SW 1271 (cell line): Measurements from ENCODE around the gene GLB1L3.

ENCODE experiments used
- DNase-seq, 2 experiments: peaks; one replicate each; lab custom pipeline; 2025; lab: John Stamatoyannopoulos, UW

Gene GLB1L3

DNA sequence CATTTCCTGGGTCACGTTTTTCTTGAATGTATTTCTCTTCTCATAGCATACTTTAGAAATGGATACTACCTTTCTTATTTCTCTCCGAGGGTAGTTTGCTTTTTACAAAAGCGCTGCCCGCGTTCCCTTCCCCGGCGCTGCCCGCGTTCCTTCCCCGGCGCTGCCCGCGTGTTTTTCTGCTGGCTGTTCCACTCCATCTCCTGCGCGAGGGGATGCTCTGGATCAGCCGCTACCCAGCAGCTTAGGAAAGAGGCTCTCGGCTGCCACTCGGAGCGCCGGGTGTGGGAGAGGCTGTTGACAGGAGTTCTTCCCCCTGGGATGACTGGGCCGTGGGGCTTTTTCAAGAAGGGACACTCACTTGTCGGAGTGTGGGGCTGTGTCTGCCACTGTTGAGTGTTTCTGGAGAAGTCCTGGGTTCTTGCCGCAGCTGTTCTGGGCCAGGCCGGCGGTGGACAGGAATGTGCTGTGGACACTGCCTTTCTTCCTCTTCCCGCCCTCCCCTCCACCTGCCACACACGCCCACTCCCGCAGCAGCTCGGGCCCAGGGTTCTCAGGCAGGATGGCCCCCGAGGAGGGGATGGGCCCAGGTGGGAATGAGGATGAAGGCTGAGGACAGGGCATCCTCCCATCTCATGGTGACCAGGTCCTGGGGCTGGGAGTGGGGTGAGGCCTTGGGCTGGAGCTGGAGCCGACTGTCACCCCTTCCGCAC is 86.2 kb downstream of the GLB1L3 start:
- no peak for DNase-seq

- no peak for DNase-seq
Observed at GRCh38 chr11:134363161-134363560, 87.0 kb downstream of the GLB1L3 start.

DNA sequence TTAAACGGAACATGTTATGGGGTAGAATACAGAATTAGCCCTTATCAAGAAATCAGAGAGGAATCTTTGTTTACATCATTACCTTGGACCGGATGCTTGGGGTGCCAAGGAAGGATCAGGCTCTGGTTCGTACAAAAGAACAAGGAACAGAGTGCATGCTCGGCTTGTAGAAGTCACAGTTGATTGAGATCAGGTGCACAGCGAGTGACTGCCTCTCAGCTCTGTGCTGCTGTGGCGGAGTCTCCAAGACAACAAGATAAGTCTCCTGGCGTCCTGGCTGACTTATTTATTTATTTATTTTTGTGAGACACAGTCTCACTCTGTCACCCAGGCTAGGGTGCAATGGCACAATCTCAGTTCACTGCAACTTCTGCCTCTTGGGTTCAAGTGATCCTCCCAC is 87.4 kb downstream of the GLB1L3 start:
- DNase-seq: no peak

- no peak for DNase-seq
Observed at GRCh38 chr11:134364261-134364660, 88.1 kb downstream of the GLB1L3 start.

DNA sequence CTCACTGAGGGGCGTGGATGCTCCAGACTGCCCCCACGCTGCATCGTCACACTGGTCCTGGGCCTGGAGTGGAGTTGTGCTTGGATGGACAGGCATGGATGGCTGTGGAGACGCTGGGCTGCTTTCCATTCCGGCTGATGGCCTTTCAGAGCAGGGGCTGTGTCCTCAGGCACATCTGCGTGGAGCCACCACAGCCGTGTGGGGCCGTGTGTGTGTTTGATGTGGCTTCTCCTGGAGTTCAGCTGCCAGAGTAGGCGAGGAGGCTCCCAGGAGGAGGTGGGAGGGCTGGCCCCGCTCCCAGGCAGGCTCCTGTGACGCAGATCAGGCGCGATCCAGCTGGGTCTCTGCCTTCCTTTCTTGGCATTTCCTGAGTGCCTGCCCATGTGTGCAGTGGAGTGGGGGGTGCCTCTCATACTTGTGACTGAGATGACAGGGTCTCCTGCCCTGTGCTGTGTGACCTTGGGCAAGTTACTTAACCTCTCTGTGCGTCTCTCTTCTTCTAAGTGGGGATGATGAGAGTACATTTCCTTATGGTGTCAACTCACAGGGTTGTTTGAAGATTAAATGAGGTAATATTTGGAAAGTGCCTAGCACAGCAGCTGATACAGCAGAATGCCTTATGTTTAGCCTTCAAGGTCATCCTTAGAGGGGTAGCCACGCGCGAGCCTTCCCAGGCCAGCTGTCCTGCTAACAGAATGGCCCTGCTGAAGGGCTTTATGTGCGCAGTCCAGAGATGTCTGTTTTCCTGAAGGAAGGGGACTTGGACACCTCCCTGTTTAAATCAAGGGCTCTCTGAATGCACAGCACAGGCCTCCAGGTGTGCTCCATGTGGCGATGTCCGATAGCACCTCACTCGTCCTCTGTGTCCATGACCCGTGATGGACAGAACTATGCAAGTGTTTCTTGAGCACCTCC is 89.1 kb downstream of the GLB1L3 start:
- no peak for DNase-seq

GRCh38 chr11:134366254-134366653 is 90.1 kb downstream of the GLB1L3 start:
- no peak for DNase-seq

GRCh38 chr11:134367781-134368180 is 91.6 kb downstream of the GLB1L3 start:
- DNase-seq: no peak
